ENCODE results near the gene ARRB1.

GRCh38 chr11:75355051-75355450 lies 3.6 kb upstream of the ARRB1 start:
- TF ChIP-seq, protein P1, sequence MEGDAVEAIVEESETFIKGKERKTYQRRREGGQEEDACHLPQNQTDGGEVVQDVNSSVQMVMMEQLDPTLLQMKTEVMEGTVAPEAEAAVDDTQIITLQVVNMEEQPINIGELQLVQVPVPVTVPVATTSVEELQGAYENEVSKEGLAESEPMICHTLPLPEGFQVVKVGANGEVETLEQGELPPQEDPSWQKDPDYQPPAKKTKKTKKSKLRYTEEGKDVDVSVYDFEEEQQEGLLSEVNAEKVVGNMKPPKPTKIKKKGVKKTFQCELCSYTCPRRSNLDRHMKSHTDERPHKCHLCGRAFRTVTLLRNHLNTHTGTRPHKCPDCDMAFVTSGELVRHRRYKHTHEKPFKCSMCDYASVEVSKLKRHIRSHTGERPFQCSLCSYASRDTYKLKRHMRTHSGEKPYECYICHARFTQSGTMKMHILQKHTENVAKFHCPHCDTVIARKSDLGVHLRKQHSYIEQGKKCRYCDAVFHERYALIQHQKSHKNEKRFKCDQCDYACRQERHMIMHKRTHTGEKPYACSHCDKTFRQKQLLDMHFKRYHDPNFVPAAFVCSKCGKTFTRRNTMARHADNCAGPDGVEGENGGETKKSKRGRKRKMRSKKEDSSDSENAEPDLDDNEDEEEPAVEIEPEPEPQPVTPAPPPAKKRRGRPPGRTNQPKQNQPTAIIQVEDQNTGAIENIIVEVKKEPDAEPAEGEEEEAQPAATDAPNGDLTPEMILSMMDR (IDR thresholded peaks at IDR 0.05): no peak
- TF ChIP-seq EP300 (IDR thresholded peaks at IDR 0.05): no peak
- no peak for TF ChIP-seq POLR2A (IDR thresholded peaks at IDR 0.05)
